Type B pancreatic cell (in vitro differentiated cells): ENCODE data around the gene SLC29A3. TPM values are rescaled to one million over a fixed set of nuclear protein-coding genes. Genes with fewer than 3 reads are reported as not detected.

Source experiments
- DNase-seq: peaks from one replicate; pipeline ENCODE4 v3.0.0; 2021; ENCODE audit warnings: mixed read lengths; ENCODE audit not compliant: unreplicated experiment; ENCODE audit errors: extremely low spot score
- H3K27ac Mint-ChIP-seq: 2 replicates; pipeline ENCODE4 v1.8.0; 2021; ENCODE audit warnings: mild to moderate bottlenecking, mixed read lengths
- H3K27me3 Mint-ChIP-seq: 2 replicates; pipeline ENCODE4 v1.8.0; 2021; ENCODE audit warnings: mixed read lengths
- H3K36me3 Mint-ChIP-seq: 2 replicates; pipeline ENCODE4 v1.8.0; 2021; ENCODE audit warnings: mixed read lengths
- H3K4me1 Mint-ChIP-seq: one replicate; pipeline ENCODE4 v1.8.0; 2021; ENCODE audit warnings: mixed read lengths; ENCODE audit not compliant: unreplicated experiment
- H3K4me3 Mint-ChIP-seq: 2 replicates; pipeline ENCODE4 v1.8.0; 2021; ENCODE audit warnings: mild to moderate bottlenecking, mixed read lengths
- H3K9me3 Mint-ChIP-seq: 2 replicates; pipeline ENCODE4 v1.8.0; 2021; ENCODE audit warnings: mixed read lengths
- CTCF ChIP-seq: fragments of 200-600 bp; sonication (generic); conservative IDR thresholded peaks from 2 replicates; pipeline ENCODE4 v1.5.0; 2021; ENCODE audit warnings: antibody characterized with exemption, mild to moderate bottlenecking
- total RNA-seq: library from RNA; stranded (reverse); gene quantifications from 2 replicates; pipeline ENCODE4 v1.2.1, GENCODE V29; 2021; ENCODE audit warnings: low replicate concordance

Gene SLC29A3
- total RNA-seq, 1 donor from 2014 or later: 8.8 TPM

DNA sequence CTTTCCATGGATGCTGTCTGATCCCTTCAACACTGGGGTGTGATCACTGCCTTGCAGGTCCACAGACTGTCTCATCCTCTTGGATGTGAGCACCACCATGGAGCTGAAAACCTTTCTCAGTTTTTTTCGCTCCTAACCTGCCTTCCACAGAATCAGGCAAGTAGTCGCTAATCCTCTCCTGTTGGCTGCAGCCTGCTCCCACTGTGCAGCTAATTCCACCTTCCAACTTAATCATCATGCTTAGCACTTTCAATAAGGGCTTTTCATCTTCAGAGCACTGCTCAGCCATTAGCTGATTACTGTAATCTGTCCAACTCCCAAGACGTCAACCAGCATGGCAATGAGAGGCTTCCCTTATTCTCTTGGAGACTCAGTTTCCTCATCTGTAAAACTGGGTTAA is 62.6 kb downstream of the SLC29A3 start:
- H3K27me3 Mint-ChIP-seq: peaks cover 14% of the 10 kb centered on the region
- H3K27ac Mint-ChIP-seq: no peak overlapping the region
- H3K9me3 Mint-ChIP-seq: peaks cover 5% of the 10 kb centered on the region
- no peak for DNase-seq
- no peak overlapping the region for H3K4me3 Mint-ChIP-seq
- H3K4me1 Mint-ChIP-seq: peaks cover 5% of the 10 kb centered on the region
- no peak for TF ChIP-seq CTCF
- no peaks in the 10 kb centered on the region for H3K36me3 Mint-ChIP-seq

DNA sequence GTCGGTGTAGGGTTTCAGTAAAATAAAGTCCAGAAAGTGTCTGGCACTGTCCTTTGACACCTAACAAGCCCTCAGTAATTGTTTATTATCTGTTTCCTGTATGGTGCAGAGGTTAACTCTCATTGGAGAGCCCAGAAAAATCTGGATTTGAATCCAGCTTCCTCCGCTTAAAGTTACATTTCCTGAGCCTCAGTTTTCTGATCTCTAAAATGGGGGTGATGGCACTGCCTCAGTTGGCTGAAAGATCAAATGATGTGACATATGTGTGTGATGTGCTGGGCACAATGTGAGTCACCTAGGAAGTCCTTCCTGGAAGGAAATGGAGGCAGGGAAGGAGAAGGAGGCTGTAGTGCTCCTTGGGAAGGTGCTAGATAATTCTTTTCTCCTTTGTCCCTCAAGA is 63.0 kb downstream of the SLC29A3 start:
- Mint-ChIP-seq H3K27ac (no peak overlapping the region), H3K4me1 (peaks cover 5% of the 10 kb centered on the region), H3K9me3 (peaks cover 5% of the 10 kb centered on the region), H3K36me3 (no peaks in the 10 kb centered on the region), H3K4me3 (no peak overlapping the region), H3K27me3 (peaks cover 15% of the 10 kb centered on the region)
- no peak for DNase-seq
- no peak for TF ChIP-seq CTCF

DNA sequence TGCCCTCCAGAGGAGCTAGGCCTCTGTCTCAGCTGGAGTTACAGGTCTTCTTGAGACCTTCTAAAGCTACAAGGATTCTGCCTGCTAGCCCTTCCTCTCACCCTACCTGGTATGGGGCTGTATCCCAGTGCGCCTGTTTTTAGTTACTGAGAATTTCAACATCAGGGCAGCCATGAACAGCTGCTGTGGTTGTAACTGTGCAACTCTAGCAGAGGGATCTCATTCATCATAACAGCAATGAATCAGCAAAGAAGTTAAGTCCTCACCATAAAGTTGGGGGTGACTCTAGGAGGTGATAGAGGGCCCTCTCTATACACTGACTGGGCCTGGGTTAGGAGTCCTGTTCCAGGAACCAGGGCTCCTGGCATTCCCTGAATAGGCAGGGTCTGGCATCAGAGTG is 63.7 kb downstream of the SLC29A3 start:
- no peak overlapping the region for H3K27ac Mint-ChIP-seq
- no peak overlapping the region for H3K4me3 Mint-ChIP-seq
- no peak for TF ChIP-seq CTCF
- H3K9me3 Mint-ChIP-seq: no peaks in the 10 kb centered on the region
- H3K27me3 Mint-ChIP-seq: peaks cover 15% of the 10 kb centered on the region
- no peaks in the 10 kb centered on the region for H3K36me3 Mint-ChIP-seq
- no peaks in the 10 kb centered on the region for H3K4me1 Mint-ChIP-seq
- DNase-seq: no peak

- Mint-ChIP-seq H3K4me1 (no peaks in the 10 kb centered on the region), H3K9me3 (no peaks in the 10 kb centered on the region), H3K27me3 (peaks cover 15% of the 10 kb centered on the region), H3K4me3 (no peak overlapping the region), H3K36me3 (no peaks in the 10 kb centered on the region), H3K27ac (no peak overlapping the region)
- TF ChIP-seq CTCF: peak; percentile 97
- DNase-seq: peak; percentile 83
These were observed 65.1 kb downstream of the SLC29A3 start for GRCh38 chr10:71383972-71384687.

- Mint-ChIP-seq H3K9me3 (no peaks in the 10 kb centered on the region), H3K4me1 (no peaks in the 10 kb centered on the region), H3K4me3 (no peak overlapping the region), H3K27me3 (peaks cover 24% of the 10 kb centered on the region), H3K27ac (no peak overlapping the region), H3K36me3 (no peaks in the 10 kb centered on the region)
- no peak for DNase-seq
- no peak for TF ChIP-seq CTCF
These were observed 69.1 kb downstream of the SLC29A3 start for GRCh38 chr10:71388171-71388570.
